Small intestine (tissue), 7 donors: ENCODE results near the gene AP2B1. TPM values are rescaled to one million over a fixed set of nuclear protein-coding genes. Genes with fewer than 3 reads are reported as not detected.
A peak's percentile ranks its signal among the peaks of the same experiment; 100 is the strongest.

ENCODE experiments used
- DNase-seq, 2 donors: peaks; one replicate each; pipeline versions ENCODE4 v3.0.0 to v3.0.0-alpha.2; 2013
- FAIRE-seq: peaks from 2 replicates; lab custom pipeline; 2012; peaks lifted over from hg19 to GRCh38; lab: Jason Lieb, UNC
- H3K27ac ChIP-seq, 3 donors: one replicate each; pipeline ENCODE4 v1.5.1; 2013; ENCODE audit warnings: low read length in 2 of 3, mild to moderate bottlenecking in 2 of 3, control low read depth in 1 of 3, inconsistent platforms in 1 of 3, low read depth in 1 of 3, moderate library complexity in 1 of 3
- H3K27me3 ChIP-seq, 3 donors: one replicate each; pipeline ENCODE4 v1.6.1; 2013; ENCODE audit warnings: low read length in 3 of 3, inconsistent platforms in 1 of 3; ENCODE audit not compliant: control insufficient read depth in 3 of 3, insufficient read depth in 3 of 3
- H3K36me3 ChIP-seq, 3 donors: one replicate each; pipeline ENCODE4 v1.6.1; 2013; ENCODE audit warnings: low read length in 3 of 3, inconsistent platforms in 1 of 3, low read depth in 1 of 3, mild to moderate bottlenecking in 1 of 3, moderate library complexity in 1 of 3; ENCODE audit not compliant: control insufficient read depth in 3 of 3, insufficient read depth in 2 of 3
- H3K4me1 ChIP-seq, 3 donors: one replicate each; pipeline ENCODE4 v1.6.1; 2013; ENCODE audit warnings: low read length in 2 of 3, inconsistent platforms in 1 of 3, low read depth in 1 of 3, mild to moderate bottlenecking in 1 of 3, moderate library complexity in 1 of 3; ENCODE audit not compliant: control insufficient read depth in 3 of 3, insufficient read depth in 2 of 3
- H3K4me3 ChIP-seq, 3 donors: one replicate each; pipeline ENCODE4 v1.5.1; 2013; ENCODE audit warnings: low read length in 3 of 3, control low read depth in 1 of 3, inconsistent platforms in 1 of 3, low read depth in 1 of 3, mild to moderate bottlenecking in 1 of 3, moderate library complexity in 1 of 3
- H3K9me3 ChIP-seq, 2 donors: one replicate each; pipeline ENCODE4 v1.6.1; 2013; ENCODE audit warnings: low read depth in 1 of 2, low read length in 1 of 2; ENCODE audit not compliant: control insufficient read depth in 2 of 2, insufficient read depth in 1 of 2
- WGBS, 3 donors: extraction: QIAGEN DNeasy Blood & Tissue Kit; methylation state at CpG; one replicate each; pipeline ENCODE4 v1.1.7; 2013; 5-methylcytosine and 5-hydroxymethylcytosine counted together
- polyA plus RNA-seq, 4 donors: library from polyadenylated mRNA; stranded (reverse) in 3 of 4; unstranded in 1 of 4; fragments of 200-250 nt in 3 of 4; fragments of 120-200 nt in 1 of 4; gene quantifications; one replicate each; pipeline versions ENCODE4 v1.2.1 to v1.2.3, GENCODE V29; 2013
- donor health status: healthy with polysubstance abuse.
- donor health status: control.
- donor health status: control.
- donor health status: Bipolar disorder and iron deficiency.
- donor health status: healthy.

Gene AP2B1
- polyA plus RNA-seq, 4 donors, result 28.9 to 82.2 (median 45.4) TPM

DNA sequence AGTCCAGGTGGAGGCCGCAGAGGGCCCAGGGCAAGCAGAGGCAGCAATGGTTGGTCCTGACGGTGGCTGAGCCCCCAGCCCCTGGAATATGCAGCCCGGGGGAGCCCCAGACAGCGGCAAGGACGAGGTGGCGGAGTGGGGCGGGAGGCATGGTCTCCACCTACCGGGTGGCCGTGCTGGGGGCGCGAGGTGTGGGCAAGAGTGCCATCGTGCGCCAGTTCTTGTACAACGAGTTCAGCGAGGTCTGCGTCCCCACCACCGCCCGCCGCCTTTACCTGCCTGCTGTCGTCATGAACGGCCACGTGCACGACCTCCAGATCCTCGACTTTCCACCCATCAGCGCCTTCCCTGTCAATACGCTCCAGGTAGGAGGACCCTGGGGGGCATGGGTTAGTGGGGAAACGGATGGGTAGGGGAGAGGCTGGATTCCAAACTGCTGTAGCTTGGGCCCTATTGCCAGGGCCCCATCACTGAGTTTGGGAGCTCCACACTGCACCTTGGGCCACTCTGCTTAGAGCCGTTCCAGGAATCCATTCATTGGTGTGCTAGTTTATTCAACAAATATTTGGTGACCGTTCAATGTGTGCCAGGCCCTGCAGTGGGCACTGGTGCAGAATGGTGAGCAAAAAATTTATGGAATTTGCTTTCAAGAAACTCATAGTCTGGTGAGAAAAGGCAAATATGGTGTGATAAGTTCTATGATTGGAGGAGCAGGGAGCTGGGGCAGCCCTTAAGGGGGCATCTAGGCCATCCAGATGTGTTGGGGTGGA, 148.1 kb downstream of the AP2B1 start:
- no peak for FAIRE-seq
- 85 to 92% (median 89%) methylated on average over 29 of the region's 29 CpGs for WGBS, 3 donors

DNA sequence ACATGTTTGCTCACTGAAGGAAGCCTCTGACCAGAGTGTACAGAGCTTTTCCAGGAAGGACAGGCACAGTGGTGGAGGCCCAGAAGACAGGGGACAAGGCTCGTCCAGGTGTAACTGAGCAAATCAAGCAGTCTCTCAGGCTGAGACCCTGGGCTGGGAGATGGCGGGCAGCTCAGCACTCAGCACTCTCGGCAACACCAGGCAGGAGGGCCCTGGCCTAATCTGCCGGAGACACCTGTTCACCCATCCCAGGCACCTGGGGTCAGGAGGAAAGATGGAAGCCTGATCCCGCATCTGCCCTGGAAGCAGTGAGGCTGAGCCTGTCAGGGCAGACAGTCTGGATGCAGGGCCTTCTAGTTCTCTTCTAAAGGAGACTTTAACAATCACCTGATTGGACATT, 149.1 kb downstream of the AP2B1 start:
- WGBS, 3 donors, result 91 to 96% (median 95%) methylated on average over 5 of the region's 5 CpGs
- Histone ChIP-seq H3K4me3 (no peak overlapping the region), H3K27me3 (peaks cover 0 to 12% (median 7%) of the 10 kb centered on the region in 3 donors), H3K27ac (no peak overlapping the region), H3K4me1 (peaks cover 0 to 8% (median under 1%) of the 10 kb centered on the region in 3 donors), H3K9me3 (peaks cover 0 to 5% of the 10 kb centered on the region in 2 donors), H3K36me3 (no peaks in the 10 kb centered on the region)
- FAIRE-seq (no peak), DNase-seq (no peak)

More for the DNA sequence above, 148.1 kb downstream of the AP2B1 start:
- H3K9me3 ChIP-seq, result no peaks in the 10 kb centered on the region
- no peak for DNase-seq
- peaks cover 0 to 3% (median 0%) of the 10 kb centered on the region in 3 donors for H3K27me3 ChIP-seq
- H3K36me3 ChIP-seq, result no peaks in the 10 kb centered on the region
- H3K27ac ChIP-seq, result no peak overlapping the region
- peaks cover 0 to 12% (median 4%) of the 10 kb centered on the region in 3 donors for H3K4me1 ChIP-seq
- H3K4me3 ChIP-seq, result no peak overlapping the region

GRCh38 chr17:35738519-35739133, 151.5 kb downstream of the AP2B1 start:
- Histone ChIP-seq H3K4me3 (no peak overlapping the region), H3K27me3 (peaks cover 0 to 35% (median 18%) of the 10 kb centered on the region in 3 donors), H3K9me3 (peaks cover 0 to 5% of the 10 kb centered on the region in 2 donors), H3K27ac (no peak overlapping the region), H3K4me1 (no peaks in the 10 kb centered on the region), H3K36me3 (no peaks in the 10 kb centered on the region)
- no peak for DNase-seq
- WGBS, 3 donors, result 77 to 85% (median 79%) methylated on average over 5 of the region's 5 CpGs
- FAIRE-seq, result no peak

DNA sequence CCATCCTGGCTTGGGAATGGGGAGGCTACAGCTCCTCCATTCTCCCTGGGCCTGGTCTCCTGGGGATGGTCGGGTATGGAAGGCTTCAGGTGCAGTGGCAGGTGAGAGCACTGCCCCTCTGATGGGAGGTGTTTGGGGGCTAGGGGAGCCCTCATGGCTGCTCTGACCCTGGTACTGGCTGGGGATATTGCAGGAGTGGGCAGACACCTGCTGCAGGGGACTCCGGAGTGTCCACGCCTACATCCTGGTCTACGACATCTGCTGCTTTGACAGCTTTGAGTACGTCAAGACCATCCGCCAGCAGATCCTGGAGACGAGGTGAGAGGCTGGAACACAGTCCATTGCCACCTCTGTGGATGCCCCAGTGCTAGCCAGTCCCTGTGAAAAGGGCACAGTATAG, 153.1 kb downstream of the AP2B1 start:
- Histone ChIP-seq H3K4me3 (no peak overlapping the region), H3K27me3 (peaks cover 0 to 36% (median 18%) of the 10 kb centered on the region in 3 donors), H3K27ac (no peak overlapping the region), H3K36me3 (no peaks in the 10 kb centered on the region), H3K4me1 (no peaks in the 10 kb centered on the region), H3K9me3 (peaks cover 0 to 5% of the 10 kb centered on the region in 2 donors)
- no peak for DNase-seq
- WGBS, 3 donors, result 88 to 93% (median 90%) methylated on average over 7 of the region's 7 CpGs
- no peak for FAIRE-seq

- FAIRE-seq, result no peak
- Histone ChIP-seq H3K4me3 (peak overlapping the region in 1 of 3 donors; percentile 2), H3K27me3 (peaks cover 0 to 36% (median 18%) of the 10 kb centered on the region in 3 donors), H3K27ac (no peak overlapping the region), H3K36me3 (no peaks in the 10 kb centered on the region), H3K9me3 (peaks cover 0 to 5% of the 10 kb centered on the region in 2 donors), H3K4me1 (no peaks in the 10 kb centered on the region)
- 20 to 28% (median 26%) methylated on average over 52 to 73 of the region's 73 CpGs for WGBS, 3 donors
- peak in 1 of 2 donors; percentile 43 for DNase-seq
Measured at GRCh38 chr17:35740997-35741931, 154.1 kb downstream of the AP2B1 start.

- H3K27me3 ChIP-seq, result peaks cover 0 to 36% (median 18%) of the 10 kb centered on the region in 3 donors
- H3K4me1 ChIP-seq, result no peaks in the 10 kb centered on the region
- H3K4me3 ChIP-seq, result no peak overlapping the region
- no peaks in the 10 kb centered on the region for H3K36me3 ChIP-seq
- FAIRE-seq (no peak), DNase-seq (no peak)
- 59 to 77% (median 67%) methylated on average over 7 of the region's 7 CpGs for WGBS, 3 donors
- H3K9me3 ChIP-seq, result peaks cover 0 to 5% of the 10 kb centered on the region in 2 donors
- no peak overlapping the region for H3K27ac ChIP-seq
Measured at GRCh38 chr17:35742496-35742895, 155.4 kb downstream of the AP2B1 start.

DNA sequence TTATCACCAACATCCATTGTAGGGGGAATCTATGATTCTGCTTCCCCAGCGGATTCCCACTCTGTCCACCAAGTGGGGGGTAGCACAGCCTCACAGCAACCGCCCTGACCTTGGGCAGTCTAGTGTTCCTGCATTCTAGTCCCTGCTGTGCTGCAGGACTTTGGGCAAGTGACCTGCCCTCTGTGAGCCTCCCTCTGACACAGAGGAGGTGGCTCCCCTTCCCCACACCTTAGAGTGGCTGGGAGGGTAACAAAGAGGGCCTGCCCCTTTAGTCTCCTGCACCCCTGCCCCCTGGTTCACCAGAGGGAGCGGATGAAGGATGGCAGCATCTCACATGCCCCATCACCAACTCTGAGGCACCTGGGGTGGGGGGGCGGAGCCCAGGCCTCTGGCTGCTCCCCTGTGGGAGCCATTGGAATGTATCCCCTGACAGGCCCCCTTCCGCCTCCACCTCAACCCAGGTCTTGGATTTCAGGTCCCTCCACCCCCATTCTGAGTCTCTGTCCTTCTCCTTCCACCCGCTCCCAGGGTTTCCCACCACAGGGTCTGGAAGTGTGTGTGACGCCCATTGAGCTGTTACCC, 155.9 kb downstream of the AP2B1 start:
- Histone ChIP-seq H3K27me3 (peaks cover 0 to 36% (median 18%) of the 10 kb centered on the region in 3 donors), H3K4me3 (no peak overlapping the region), H3K36me3 (no peaks in the 10 kb centered on the region), H3K27ac (no peak overlapping the region), H3K4me1 (no peaks in the 10 kb centered on the region), H3K9me3 (peaks cover 0 to 5% of the 10 kb centered on the region in 2 donors)
- WGBS, 3 donors, result 64 to 82% (median 65%) methylated on average over 7 of the region's 7 CpGs
- FAIRE-seq, result no peak
- DNase-seq, result no peak
